NB4 (cell line): Measurements from ENCODE around the gene DIP2C.

Experiments
- CTCF ChIP-seq: IDR thresholded peaks from one replicate; pipeline ENCODE4 v1.5.1; 2012; ENCODE audit warnings: low read depth, low read length
- MAX ChIP-seq: IDR thresholded peaks from 2 replicates; pipeline ENCODE4 v1.6.1; 2011; ENCODE audit warnings: low read depth, low read length
- MYC ChIP-seq: IDR thresholded peaks from 2 replicates; pipeline ENCODE4 v1.6.1; 2011; ENCODE audit warnings: low read depth, low read length
- POLR2A ChIP-seq: IDR thresholded peaks from 2 replicates; pipeline ENCODE4 v1.6.1; 2011; ENCODE audit warnings: mild to moderate bottlenecking; ENCODE audit not compliant: insufficient read length; ENCODE audit errors: extremely low read depth

- TF ChIP-seq CTCF (no peak), MYC (no peak), MAX (no peak), POLR2A (no peak)
Observed at GRCh38 chr10:241451-241850, 448.0 kb downstream of the DIP2C start.
